ENCODE measurements around the gene EDN2. TPM values are rescaled to one million over a fixed set of nuclear protein-coding genes. Genes with fewer than 3 reads are reported as not detected.

Gene EDN2
- total RNA-seq, 2 donors from 2014 or later: not detected

GRCh38 chr1:41436281-41437010 lies 48.0 kb downstream of the EDN2 start:
- no peaks in the 10 kb centered on the region for H3K9me3 ChIP-seq
- peaks cover 17 to 25% of the 10 kb centered on the region in 2 donors for H3K4me1 ChIP-seq (ENCODE audit: control insufficient read depth in 1 of 2, low read depth in 2 of 2)
- no peaks in the 10 kb centered on the region for H3K27me3 ChIP-seq (replicated peaks; ENCODE audit: insufficient read depth)
- DNase-seq (ENCODE audit: low spot score): no peak
- H3K27ac ChIP-seq: no peak overlapping the region
- no peak for ATAC-seq (ENCODE audit: insufficient number of reproducible peaks, low FRiP score, low read depth)
- TF ChIP-seq CTCF (IDR thresholded peaks at IDR 0.05): no peak
- no peaks in the 10 kb centered on the region for H3K36me3 ChIP-seq
- no peak overlapping the region for H3K4me3 ChIP-seq

- Histone ChIP-seq H3K9me3 (no peaks in the 10 kb centered on the region), H3K4me3 (no peak overlapping the region), H3K27ac (no peak overlapping the region), H3K4me1 (ENCODE audit: control insufficient read depth in 1 of 2, low read depth in 2 of 2) (peaks cover 17 to 32% of the 10 kb centered on the region in 2 donors), H3K36me3 (no peaks in the 10 kb centered on the region), H3K27me3 (replicated peaks; ENCODE audit: insufficient read depth) (no peaks in the 10 kb centered on the region)
- DNase-seq (ENCODE audit: low spot score) (no peak), ATAC-seq (ENCODE audit: insufficient number of reproducible peaks, low FRiP score, low read depth) (no peak)
- TF ChIP-seq CTCF (IDR thresholded peaks at IDR 0.05): no peak
Measured at GRCh38 chr1:41435570-41436178, 48.8 kb downstream of the EDN2 start.

- Histone ChIP-seq H3K27ac (no peak overlapping the region), H3K36me3 (no peaks in the 10 kb centered on the region), H3K9me3 (no peaks in the 10 kb centered on the region), H3K4me3 (no peak overlapping the region), H3K4me1 (ENCODE audit: control insufficient read depth in 1 of 2, low read depth in 2 of 2) (peaks cover 17 to 40% of the 10 kb centered on the region in 2 donors), H3K27me3 (replicated peaks; ENCODE audit: insufficient read depth) (no peaks in the 10 kb centered on the region)
- DNase-seq (ENCODE audit: low spot score): no peak
- TF ChIP-seq CTCF (IDR thresholded peaks at IDR 0.05): no peak
- ATAC-seq (ENCODE audit: insufficient number of reproducible peaks, low FRiP score, low read depth): no peak
Measured at GRCh38 chr1:41434748-41435449, 49.6 kb downstream of the EDN2 start.

- H3K4me3 ChIP-seq: no peak overlapping the region
- TF ChIP-seq CTCF (IDR thresholded peaks at IDR 0.05): no peak
- no peak overlapping the region for H3K27ac ChIP-seq
- DNase-seq (ENCODE audit: low spot score) (no peak), ATAC-seq (ENCODE audit: insufficient number of reproducible peaks, low FRiP score, low read depth) (no peak)
- no peaks in the 10 kb centered on the region for H3K27me3 ChIP-seq (replicated peaks; ENCODE audit: insufficient read depth)
- H3K4me1 ChIP-seq (ENCODE audit: control insufficient read depth in 1 of 2, low read depth in 2 of 2): peaks cover 17 to 40% of the 10 kb centered on the region in 2 donors
- no peaks in the 10 kb centered on the region for H3K9me3 ChIP-seq
- no peaks in the 10 kb centered on the region for H3K36me3 ChIP-seq
Measured at GRCh38 chr1:41434306-41434705, 50.2 kb downstream of the EDN2 start.

- H3K27me3 ChIP-seq (replicated peaks; ENCODE audit: insufficient read depth): no peaks in the 10 kb centered on the region
- H3K36me3 ChIP-seq: no peaks in the 10 kb centered on the region
- no peak overlapping the region for H3K4me3 ChIP-seq
- peak overlapping the region; percentile 46 to 59 for H3K27ac ChIP-seq
- DNase-seq (ENCODE audit: low spot score) (no peak), ATAC-seq (ENCODE audit: insufficient number of reproducible peaks, low FRiP score, low read depth) (no peak)
- TF ChIP-seq CTCF (IDR thresholded peaks at IDR 0.05): no peak
- no peaks in the 10 kb centered on the region for H3K9me3 ChIP-seq
- peaks cover 17 to 40% of the 10 kb centered on the region in 2 donors for H3K4me1 ChIP-seq (ENCODE audit: control insufficient read depth in 1 of 2, low read depth in 2 of 2)
Measured at GRCh38 chr1:41433501-41433900, 51.0 kb downstream of the EDN2 start.
